GM18870 (cell line): Measurements from ENCODE around the gene DGCR6L.
"Not testable (repeated sequence)": the region's sequence is repeated elsewhere in the genome, so short reads cannot be mapped to it uniquely, and the experiment has no call there.

Experiments
- ATAC-seq: cut with Tn5 transposase; IDR thresholded peaks from one replicate; pipeline ENCODE4 v1.9.1; 2021; ENCODE audit warnings: moderate library complexity; ENCODE audit not compliant: unreplicated experiment

DGCR6L gene

DNA sequence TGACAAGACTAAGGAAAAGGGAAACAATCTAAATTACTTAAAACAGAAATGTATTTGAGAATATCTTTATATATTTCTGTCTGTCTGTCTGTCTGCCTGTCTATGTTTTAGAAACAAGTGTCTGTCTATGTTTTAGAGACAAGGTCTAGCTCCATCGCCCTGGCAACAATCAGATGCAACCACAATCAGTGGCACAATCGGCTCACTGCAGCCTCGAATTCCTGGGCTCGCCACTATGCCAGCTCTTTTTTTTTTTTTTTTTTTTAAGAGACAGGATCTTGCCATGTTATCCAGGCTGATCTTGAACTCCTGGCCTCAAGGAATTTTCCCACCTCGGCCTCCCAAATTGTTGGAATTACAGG is 8.7 kb upstream of the DGCR6L start:
- not testable (repeated sequence) for ATAC-seq

DNA sequence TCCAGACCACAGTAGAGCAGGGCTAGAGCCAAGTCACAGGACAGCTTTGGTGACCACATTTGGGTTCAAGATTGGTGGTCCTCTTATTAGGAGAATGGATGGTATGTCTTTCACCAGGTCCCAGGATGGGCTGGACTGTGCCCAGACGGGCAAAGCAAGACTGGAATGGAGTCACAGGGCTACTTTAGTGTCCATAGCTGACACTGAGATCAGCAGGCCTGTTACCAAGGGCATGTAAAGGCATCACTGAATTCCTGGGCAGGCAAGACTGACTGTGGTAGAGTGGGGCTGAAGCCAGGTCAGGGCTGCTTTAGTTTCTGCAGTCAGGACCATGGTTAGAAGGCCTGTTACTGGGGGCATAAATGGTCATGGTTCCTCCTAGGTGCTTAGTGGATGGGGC is 6.1 kb upstream of the DGCR6L start:
- ATAC-seq: not testable (repeated sequence)

DNA sequence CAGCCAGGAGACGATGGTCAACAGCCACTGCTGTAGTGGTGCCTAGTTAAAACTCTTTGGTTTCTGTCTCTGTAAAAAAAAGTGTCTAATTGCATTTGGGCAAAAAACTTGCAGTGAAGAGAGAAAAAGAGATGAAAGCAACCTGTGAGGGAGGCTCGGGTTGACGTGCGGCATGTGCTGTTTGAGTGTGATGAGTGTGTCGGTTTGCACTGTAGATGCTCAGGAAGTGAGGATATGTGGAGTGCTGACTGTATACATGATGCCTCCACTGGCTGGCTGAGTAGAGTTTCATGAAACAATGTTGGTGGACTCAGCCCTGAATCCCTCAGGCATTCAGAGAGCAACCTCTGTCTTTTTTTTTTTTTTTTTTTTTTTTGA is 4.3 kb upstream of the DGCR6L start:
- ATAC-seq: no peak

DNA sequence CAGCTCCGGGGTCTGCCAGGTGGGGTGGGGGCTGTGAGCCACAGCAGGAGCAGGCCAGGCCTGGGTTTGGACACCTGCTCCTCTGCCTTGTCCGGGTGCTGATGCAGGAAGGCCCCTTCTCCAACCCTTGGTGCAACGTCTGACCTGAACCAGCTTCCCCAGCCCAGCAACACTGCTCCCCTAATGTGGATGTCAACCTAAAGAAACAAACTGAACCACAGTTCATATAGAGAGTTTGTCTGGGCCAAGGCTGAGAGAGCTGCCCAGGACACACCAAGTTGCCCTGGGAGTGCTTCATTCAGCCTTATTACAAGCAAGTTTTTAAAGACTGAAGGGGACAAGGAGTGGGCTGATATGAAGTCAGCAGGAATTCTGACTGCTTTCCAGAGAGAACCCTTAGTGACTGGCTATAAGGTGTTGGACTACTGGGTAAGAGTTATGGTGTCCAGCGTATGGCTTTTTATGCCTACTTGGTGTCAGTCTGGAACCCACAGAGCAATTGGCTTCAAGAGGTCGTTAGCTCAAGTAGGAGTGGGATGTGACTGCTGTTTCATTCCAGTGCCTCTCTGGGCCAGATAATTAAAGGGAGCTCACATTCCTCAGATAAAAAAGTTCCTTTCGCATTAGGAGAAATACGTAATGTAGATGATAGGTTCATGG is 1.8 kb upstream of the DGCR6L start:
- ATAC-seq: not testable (repeated sequence)

DNA sequence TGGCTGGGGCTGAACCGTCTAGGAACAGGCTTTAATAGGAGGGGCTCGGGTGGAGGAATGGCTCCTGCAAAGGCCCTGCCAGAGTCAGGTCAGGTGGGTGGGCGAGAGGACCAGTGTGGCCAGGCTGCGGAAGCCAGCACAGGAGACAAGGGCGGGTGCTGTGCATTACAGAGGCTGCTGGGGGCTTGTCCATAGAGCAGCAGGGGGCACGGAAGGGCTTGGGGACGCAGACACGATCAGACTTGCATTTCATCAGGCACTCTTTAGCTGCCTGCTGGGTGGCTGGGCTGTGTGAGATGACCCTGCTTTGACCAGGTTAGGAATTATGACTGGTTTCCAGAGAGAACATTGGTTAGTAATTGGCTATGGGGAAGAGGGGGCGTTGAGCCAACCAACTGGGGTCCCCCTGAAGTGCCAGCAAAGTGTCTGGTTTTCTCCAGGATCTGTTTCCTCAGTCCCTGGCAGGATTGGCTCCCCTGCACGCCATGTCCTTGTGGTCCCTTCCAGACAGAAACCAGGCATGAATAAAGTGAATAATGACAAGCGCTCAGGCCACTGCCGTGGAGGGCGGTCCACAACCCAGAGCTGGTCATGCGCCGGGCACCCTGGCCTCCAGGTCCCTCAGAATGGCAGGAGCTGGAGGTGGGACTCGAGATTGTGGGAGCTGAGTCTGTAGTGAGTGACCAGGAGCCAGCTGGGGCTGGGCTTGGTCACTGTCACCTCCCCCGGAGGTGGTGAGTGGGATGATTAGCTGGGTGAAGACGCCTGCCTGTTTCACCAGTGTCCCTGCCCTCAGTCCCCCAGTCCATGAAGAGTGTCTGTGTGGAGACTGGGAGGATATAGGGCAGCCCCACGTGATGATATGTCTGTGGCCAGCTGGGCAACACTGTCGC is 1.0 kb upstream of the DGCR6L start:
- not testable (repeated sequence) for ATAC-seq

DNA sequence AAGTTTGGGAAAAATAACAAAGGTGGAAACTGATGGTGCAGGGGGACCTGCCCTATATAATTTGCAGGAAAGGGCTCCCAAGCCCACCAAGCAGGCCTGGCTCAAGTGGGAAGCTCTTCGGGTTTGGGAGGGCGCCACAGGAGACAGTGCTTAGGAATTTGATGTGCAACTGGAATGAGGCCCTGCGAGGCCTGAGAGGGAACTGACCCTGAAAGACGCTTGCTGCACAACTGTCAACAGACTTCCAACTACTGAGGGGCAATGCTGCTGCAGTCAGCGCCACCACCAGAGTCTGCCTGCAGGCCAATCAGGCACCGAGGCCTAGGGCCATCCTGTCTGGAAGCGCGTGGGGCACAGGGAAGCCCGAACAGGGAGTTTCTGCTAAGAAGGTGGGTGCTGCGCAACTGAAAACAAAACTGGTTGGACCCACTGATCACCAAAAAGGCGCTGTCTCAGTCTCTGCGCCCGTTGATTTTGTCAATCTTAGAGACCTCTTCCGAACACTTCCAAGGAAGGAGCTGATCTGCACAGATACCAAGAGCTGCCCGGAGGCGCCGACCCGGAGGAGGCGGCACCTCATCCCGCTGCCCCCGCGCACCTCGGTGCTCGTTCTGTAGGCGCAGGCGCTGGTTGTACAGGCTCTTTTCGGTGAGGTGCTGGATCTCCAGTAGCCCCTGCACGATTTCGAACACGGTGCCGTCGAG is 667 bp downstream of the DGCR6L start:
- no peak for ATAC-seq

DNA sequence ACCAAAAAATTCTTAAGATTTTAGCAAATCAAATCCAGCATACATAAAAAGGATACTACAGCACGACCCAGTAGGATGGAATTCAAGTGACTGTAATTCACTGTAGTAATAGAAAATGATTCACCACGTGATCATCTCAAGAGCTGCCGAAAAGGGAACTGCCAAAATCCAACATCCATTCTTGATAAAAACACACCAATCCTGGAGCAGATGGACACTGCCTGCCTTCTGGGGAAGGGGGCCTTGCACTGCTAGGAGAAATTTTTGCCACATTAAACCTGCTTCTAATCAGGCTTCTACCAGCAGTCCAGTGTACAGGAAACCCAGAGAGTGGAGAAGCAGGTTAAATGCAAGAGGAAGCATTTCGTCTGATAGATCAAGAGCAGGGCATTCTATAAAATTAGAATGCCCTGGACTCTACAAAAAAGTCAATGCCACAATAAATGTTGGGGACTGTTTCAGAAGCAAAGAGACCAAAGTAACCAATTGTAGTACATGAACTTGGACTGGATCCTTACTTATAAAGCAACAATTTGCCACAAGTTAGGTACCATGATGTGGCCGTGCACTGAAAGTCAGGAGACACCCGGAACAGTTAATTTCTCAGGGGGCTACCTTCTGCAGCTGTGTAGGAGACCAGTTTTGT is 1.7 kb downstream of the DGCR6L start:
- ATAC-seq: not testable (repeated sequence)

DNA sequence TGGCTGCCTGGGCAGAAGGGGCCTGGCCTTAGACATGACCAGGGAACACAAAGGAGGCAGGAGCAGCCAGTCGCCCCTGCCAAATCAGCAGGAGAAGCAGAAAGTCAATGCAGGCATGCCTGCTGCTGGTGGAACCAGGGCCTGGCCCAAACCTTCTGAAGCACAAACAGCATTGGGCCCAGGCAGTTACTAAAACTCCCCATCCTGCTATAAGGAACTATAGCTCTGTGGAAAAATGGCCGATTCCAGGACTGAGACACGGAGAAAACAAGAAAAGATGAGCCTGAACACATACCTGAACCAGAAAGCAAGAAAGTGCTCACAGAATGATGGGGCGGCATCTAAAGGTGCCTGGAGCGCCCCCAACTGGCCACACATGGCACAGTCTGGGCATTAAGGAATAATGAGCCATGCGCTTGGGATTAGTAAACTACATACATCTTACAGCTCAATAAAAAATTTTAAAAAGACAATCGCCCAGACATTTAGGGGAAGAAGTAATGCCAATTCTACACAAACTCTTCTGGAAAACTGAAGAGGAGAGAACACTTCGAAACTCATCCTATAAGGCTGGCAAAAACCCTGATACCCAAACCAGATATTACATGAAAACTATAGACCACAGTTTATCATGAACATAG is 2.3 kb downstream of the DGCR6L start:
- ATAC-seq: not testable (repeated sequence)

DNA sequence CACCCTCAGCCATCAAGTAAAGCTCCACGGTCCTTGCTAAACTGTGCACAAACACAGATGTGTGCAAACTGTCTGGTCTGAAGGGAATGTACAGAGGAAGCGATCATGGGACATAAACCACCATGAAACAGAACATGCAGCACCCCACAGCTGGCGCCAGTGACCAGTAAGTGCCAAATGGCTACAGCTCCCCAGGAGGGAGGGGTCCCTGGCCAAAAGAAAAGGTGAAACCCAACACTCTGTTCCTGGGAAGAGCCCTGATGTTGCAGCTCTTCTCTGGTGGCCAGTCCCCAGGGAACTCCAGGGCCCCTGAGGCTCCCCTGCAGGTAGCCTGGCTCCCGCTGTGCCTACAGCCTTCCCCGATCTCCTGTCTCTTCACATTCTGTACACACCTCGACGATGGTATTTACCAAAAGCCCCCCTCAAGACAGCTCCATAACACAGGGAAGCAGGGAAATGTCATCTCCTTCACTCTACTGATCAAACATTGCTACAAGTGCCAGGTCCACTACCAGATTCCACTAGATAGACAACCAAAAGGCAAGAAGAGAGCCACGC is 2.9 kb downstream of the DGCR6L start:
- no peak for ATAC-seq

DNA sequence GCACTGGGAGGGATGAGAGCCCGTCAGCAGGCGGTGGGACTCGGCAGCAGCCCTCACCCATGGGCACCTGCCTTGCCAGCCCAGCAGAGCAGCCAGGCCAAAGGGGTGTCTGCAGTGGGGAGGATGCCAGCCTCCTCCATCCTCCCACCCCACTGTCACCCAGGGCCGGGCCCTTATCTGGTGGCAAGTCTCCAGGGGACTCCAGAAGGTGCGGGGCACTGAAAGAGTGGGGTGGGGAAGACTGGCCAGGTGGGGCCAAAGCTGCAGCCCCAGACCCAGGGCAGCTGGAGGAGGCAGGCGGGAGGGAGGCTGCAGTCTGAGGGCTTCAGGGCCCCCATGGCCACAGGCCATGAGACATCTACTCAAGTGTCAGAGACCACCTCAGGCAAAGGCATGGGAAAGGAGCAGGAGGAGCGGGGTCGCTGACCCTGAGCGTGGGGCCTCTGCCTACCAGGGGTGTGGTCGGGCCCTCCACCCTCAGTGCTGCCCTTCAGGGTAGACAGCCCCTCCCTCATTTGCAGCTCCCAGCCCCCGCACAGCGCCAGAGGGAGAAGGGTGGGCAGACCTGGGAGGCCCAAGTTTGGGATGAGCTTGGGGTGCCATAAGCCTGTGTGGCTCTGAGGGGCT is 3.5 kb downstream of the DGCR6L start:
- no peak for ATAC-seq

DNA sequence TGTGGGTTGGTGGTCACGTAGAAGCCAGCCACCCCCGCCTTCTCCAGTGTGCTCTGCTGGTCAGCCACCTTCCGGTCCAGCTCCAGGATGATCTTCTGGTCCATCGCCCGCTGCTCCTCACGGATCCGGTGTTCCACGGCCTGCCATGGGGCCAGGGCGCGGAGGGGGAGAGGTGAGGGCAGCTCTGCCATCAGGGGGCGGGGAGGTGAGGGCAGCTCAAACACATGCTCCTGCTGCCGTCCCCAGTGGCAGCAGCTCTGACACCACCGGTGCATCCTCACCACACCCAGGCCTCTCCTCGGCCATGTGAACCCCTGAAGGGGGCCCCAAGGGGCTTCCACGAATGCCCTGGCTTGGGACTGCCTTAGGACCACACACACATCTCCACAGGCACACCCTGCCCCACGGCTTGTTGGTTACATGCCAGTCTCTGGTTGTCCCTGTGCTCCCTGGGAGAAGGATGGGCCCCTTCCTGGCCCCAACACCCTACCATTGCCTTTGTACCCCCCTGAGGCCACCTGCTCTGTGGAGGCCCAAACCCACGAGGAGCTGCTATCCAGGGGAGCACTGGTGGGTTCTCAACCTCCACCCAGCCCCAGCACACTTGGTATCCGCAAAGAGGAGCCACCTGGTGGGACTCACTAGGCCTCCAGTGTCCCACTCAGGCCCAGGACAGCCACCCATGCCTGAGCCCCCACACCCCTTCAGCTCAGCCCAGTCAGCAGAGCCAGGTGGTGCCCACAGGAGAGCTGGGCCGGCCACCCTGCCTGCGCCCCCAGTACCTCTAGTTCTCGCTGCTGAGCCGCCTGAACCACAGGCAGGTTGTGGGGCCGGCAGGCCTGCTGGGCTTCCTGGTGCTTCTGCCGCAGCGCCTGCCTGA is 4.3 kb downstream of the DGCR6L start:
- ATAC-seq: no peak

DNA sequence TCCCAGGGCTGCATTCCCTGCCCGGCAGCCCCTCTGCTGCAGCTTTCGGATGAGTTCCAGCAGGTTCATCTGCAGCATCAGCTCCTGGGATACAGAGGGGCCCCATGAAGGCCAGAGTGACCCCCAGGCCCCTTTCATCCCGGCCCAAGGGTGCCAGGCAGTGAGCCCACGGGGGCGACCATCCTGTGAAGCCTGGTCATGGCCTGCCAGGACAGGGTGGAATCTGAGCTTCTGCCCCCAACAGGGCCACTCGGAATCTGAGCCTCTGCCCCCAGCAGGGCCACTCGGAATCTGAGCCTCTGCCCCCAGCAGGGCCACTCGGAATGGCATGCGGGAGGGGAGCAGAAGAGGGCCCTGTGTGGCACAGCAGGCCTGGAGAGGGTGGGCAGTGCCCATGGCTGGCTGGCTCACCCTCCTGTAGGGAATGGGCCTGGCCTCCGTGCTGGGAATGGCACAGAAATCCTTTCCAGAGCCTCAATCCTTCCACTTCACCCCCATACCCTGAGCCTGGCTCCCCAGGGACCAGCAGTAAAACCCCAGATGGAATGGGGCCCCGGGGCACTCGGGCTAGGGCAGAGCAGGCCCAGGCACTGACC is 5.0 kb downstream of the DGCR6L start:
- ATAC-seq: not testable (repeated sequence)

DNA sequence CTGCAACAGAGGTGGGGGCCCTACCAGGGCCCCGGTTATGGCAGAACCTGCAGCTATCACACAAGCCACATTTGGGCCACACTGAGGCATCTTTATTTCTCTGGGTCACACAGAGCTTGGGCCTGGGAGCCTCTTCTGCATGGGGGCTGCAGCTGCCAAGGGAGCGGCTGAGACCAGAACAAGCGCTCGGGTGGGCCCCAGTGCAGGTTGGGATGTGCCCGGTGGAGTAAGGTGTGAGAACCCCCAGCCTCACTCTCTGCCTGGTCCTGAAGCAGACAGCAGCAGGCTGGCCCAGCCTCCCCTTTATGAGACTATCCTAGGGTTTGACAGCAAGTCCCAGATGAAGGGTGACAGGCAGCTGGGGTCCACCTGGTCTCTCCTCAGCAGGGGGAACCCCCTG is 5.7 kb downstream of the DGCR6L start:
- ATAC-seq: not testable (repeated sequence)

DNA sequence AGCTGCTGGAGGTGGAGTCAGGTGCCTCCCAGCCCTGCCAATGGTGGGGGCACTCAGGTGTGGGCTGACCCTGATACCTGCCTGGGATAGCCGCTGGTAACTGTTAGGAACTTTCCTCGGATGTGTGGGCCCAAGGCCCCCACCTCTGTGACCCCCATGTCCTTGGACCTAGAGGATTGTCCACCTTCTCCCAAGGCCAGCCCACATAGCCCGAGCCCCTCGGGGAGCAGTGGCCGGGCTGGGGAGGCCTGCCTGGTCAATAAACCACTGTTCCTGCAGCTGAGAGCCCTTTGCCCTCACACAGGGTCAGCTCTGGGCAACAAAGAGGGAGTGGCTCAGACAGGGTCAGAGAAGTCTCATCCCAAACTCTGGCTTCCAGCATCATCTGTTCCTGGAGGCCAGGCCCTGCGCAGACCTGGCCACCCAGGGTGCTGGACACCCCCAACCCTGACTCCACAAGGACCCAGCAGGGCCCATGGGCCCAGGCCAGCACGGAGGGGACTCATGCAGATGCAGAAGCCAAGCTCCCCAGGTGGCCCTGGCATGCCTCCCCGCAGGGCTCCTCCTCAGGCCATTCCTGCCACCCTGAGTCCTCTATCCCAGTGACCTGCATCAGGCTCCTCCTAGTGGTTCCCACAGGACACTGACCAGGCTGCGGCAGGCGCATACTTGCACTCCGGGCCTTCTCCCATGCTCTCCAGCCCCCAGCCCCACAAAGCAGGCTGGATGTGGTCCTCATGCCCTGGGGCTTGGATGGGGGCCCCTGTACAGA is 6.4 kb downstream of the DGCR6L start:
- ATAC-seq: not testable (repeated sequence)

DNA sequence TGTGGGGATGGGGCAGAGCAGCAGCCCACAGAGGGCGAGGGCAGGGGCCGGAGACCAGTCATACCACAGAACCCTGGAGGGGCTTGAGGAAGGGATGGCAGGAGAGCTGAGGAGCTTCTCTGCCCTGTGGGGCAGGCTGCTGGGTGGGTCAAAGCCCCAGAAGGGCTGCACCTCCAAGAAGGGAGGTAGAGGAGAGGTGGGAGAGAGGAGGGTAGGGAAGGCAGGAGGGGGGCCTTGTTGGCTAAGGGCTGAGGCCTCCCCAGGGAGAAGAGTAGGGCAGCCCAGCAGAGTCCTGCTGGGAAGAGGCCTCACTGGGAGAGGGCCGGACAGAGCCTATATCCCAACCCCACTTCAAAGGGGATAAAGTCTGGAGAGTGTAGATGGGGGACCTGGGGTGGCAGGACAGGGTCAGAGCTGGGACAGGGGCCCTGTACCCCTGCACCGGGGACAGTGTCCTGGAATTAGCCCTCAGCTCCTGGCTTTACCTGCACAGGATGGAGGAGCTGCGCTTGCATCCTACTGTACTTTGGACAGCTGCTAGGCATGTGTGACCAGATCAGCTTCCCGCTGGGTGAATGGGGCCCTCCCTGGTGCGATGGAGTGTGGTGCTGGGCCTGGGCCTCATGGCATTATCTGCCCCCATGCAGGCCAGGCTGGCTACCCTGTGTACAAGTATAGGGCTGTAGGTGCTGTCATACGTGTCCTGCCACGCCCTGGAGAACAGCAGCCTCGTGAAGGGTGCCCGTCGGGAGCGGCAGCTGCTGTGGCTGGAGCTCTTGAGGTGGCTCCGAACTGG is 7.3 kb downstream of the DGCR6L start:
- no peak for ATAC-seq

DNA sequence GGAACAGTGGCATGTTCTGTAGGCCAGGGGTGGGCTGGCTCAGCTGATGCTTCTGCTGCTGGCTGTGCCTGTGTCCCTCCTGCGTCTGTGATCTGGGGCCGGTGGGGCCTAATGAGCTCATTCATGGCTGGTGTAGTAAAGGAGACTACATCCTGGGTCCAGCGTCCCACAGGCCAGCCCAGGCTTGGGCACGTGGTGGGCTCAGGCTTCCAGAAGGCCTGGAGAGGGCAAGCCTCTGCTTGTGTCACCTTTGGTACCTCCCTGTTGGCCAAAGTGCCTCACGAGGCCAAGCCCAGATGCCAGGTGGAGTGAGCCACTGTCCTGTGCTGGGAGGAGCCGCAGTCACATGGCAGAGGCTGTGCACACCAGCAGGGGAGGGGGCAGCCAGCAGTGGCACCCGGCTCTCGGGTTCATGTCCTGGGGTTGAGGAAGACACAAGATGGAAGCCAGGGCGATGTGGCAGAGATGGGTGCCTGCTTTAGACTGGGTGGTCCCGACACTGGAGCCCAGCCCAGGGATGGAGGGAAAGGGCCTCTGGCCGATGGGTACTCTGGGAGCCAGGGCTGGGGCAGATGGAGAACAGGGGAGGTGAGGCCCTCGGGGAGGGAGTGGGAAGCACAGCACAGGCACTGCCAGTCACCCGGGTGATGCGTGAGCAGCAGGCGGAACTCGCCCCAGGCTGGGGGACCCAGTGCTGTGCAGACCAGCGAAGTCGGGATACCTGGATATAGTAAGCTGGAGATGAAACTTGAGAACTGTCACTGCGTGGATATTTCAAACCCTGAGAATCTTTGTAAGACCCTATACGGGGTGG is 8.4 kb downstream of the DGCR6L start:
- ATAC-seq: not testable (repeated sequence)
